Cardiac muscle cell (in vitro differentiated cells and primary cell): Measurements from ENCODE around the gene BAZ2B. TPM values are rescaled to one million over a fixed set of nuclear protein-coding genes. Genes with fewer than 3 reads are reported as not detected.

Experiments
- DNase-seq, 2 donors: peaks; one replicate each; pipeline versions ENCODE4 v3.0.0 to v3.0.0-alpha.2; 2010 to 2017; ENCODE audit warnings: low read depth in 1 of 2, low spot score in 1 of 2
- H3K27ac ChIP-seq: fragments of 200-600 bp; sonication (generic); 2 replicates; pipeline ENCODE4 v1.5.1; 2016
- H3K27me3 ChIP-seq: fragments of 200-600 bp; sonication (generic); 2 replicates; pipeline ENCODE4 v1.6.0; 2016; ENCODE audit warnings: control low read depth
- H3K36me3 ChIP-seq: fragments of 200-600 bp; sonication (generic); 2 replicates; pipeline ENCODE4 v1.5.1; 2016; ENCODE audit warnings: control low read depth
- H3K4me1 ChIP-seq: fragments of 200-600 bp; sonication (generic); 2 replicates; pipeline ENCODE4 v1.8.1; 2017; ENCODE audit warnings: low read depth, mild to moderate bottlenecking, mixed run types
- H3K4me3 ChIP-seq: fragments of 200-600 bp; sonication (generic); 2 replicates; pipeline ENCODE4 v1.5.1; 2016; ENCODE audit warnings: mild to moderate bottlenecking
- H3K9me3 ChIP-seq: fragments of 200-600 bp; sonication (generic); 2 replicates; pipeline ENCODE4 v1.5.1; 2017; ENCODE audit warnings: low read depth, mild to moderate bottlenecking, control low read depth
- polyA plus RNA-seq: library from polyadenylated mRNA; unstranded; fragments of >200 nt; fragmentation: Nextera tagmentation; extraction: Ambion mirVana; gene quantifications from 2 replicates; pipeline ENCODE4 v1.2.1, GENCODE V29; 2016
- total RNA-seq: library from RNA; depleted of rRNA; stranded (reverse); fragments of >200 nt; gene quantifications from 2 replicates; pipeline ENCODE4 v1.2.3, GENCODE V29; 2016
- TF ChIP-seq, protein P1 (sequence below): IDR thresholded peaks from 2 replicates; pipeline ENCODE4 v1.5.1; 2012; ENCODE audit warnings: low read depth, mild to moderate bottlenecking, low read length

The BAZ2B gene
- total and polyA plus RNA-seq, 2 experiments from 2014 or later, result 62.1 to 103 TPM

DNA sequence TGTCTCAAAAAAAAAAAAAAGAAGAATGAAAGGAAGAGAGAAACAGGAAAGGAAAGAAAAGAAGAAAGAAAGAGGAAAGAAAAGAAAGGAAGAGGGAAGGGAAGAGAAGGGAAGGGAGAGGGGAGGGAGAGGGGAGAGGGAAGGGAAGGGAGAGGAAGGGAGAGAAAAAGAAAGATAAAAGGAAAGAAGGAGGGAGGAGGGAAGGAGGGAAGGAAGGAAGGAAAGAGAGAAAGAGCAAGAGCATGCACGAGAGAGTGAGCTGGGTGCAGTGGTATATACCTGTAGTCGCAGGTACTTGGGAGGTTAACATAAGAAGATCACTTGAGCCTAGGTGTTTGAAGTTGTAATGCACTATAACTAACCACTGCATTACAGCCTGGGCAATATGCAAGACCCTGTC is 6.6 kb upstream of the BAZ2B start:
- Histone ChIP-seq H3K27ac (no peak overlapping the region), H3K36me3 (no peaks in the 10 kb centered on the region), H3K4me3 (no peak overlapping the region), H3K27me3 (no peaks in the 10 kb centered on the region), H3K4me1 (peaks cover 8% of the 10 kb centered on the region), H3K9me3 (no peaks in the 10 kb centered on the region)
- DNase-seq, result no peak
- TF ChIP-seq, protein P1, sequence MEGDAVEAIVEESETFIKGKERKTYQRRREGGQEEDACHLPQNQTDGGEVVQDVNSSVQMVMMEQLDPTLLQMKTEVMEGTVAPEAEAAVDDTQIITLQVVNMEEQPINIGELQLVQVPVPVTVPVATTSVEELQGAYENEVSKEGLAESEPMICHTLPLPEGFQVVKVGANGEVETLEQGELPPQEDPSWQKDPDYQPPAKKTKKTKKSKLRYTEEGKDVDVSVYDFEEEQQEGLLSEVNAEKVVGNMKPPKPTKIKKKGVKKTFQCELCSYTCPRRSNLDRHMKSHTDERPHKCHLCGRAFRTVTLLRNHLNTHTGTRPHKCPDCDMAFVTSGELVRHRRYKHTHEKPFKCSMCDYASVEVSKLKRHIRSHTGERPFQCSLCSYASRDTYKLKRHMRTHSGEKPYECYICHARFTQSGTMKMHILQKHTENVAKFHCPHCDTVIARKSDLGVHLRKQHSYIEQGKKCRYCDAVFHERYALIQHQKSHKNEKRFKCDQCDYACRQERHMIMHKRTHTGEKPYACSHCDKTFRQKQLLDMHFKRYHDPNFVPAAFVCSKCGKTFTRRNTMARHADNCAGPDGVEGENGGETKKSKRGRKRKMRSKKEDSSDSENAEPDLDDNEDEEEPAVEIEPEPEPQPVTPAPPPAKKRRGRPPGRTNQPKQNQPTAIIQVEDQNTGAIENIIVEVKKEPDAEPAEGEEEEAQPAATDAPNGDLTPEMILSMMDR, result no peak

DNA sequence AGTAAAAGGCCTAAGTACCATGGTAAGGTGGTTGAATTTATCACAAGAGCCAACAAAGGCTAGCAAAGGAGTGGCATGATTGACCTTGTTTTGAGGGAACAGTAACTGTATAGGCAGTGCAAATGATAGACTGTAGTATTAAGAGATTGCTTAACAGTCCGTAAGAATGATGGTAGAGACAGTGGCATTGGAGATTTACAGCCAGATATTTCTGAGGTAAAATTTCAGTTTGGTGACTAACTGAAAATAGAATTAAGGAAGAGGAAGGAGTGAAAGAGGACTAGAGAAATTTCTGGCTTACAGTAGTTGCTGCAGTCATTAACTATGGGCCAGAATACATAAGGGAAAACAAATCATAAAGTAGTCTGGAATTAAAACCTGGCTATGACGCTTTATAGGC is 4.4 kb upstream of the BAZ2B start:
- Histone ChIP-seq H3K36me3 (no peaks in the 10 kb centered on the region), H3K27ac (peak overlapping the region; percentile 19), H3K9me3 (no peaks in the 10 kb centered on the region), H3K4me1 (peaks cover 8% of the 10 kb centered on the region), H3K4me3 (no peak overlapping the region), H3K27me3 (no peaks in the 10 kb centered on the region)
- no peak for DNase-seq
- TF ChIP-seq, protein P1, result no peak

DNA sequence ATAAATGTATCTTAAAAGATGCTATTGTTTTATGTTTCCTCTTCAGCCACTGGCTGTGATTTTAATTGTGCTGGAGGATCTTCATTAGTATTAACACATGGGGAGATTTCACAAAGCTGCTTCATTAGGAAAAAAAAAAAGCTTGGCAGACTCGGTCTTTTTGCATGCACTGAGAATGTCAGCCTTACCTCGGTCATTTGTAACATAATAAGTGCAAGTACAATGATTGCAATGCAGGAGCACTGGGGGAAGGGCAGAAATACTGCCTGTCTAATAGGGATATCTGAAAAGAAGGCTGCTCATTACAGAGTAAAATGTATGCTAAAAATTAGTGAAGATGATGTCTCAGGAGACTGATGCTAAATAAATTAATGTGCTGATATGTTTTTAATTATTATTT is 1.3 kb upstream of the BAZ2B start:
- Histone ChIP-seq H3K36me3 (no peaks in the 10 kb centered on the region), H3K9me3 (no peaks in the 10 kb centered on the region), H3K4me3 (peak overlapping the region; percentile 74), H3K27ac (peak overlapping the region; percentile 99), H3K27me3 (no peaks in the 10 kb centered on the region), H3K4me1 (peaks cover 8% of the 10 kb centered on the region)
- DNase-seq, result peak; percentile 61 to 70
- TF ChIP-seq, protein P1, result no peak

DNA sequence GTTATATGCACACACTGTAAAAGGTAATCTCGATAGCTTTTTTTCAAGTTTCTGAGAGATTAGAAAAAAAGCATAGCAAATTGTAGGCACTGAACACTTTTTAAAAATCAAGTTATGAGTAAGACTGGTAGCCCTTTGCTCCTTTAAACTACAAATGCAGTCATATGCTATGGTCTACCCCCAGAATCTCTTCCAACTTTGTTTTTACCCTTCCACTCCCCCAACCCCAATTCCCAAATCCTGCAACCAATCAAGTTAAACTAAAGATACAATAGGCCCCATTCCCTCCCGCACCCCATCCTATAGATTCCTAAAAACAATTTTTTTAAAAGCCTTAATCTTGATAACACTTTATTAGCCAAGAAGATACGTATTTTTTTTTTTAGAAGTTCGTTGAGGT is 752 bp upstream of the BAZ2B start:
- Histone ChIP-seq H3K27me3 (no peaks in the 10 kb centered on the region), H3K4me3 (peak overlapping the region; percentile 74), H3K9me3 (no peaks in the 10 kb centered on the region), H3K4me1 (peaks cover 11% of the 10 kb centered on the region), H3K27ac (peak overlapping the region; percentile 99), H3K36me3 (no peaks in the 10 kb centered on the region)
- no peak for DNase-seq
- TF ChIP-seq, protein P1, result no peak

DNA sequence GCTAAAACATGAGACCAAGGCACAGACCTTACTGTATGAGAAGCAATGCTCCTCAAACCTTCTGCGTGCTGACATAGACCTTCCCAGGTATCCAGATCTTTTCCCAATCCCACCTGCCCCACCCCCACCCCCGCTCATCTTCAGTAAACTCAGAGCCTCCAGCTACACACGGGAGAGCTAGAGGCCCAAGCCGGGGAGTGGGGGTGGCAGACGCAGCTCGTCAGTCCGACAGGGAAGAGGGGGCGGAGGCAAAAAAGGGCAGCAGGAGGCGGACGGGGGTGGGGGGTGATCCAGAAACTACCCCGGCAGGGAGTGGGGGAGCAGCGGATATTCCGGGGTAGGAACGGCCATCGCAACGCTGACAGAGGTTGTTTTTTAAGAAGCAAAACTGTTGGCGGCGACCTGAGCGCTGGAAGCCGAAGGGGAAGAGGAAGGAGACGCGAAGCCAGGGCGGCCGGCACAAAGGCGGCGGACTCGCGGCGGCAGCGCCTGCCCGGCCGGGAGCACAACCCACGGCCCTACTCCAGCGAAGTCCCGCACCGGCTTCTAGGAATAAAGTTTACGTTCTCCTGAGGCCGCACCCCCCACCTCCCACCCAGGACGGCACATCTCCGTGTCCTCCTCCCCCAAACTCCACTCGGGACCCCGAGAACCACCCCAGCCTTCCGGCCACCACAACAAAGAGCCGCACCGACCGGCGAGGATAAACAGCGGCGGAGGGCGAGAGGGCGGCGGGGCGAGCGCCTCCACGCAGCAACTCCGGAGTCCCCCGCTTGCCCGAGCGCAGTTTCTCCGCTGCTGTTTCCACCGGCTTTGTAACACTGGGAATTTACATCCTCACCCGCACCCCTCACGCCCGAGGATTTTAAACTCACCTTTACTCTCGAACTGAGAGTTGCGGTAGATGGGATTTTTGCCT is 722 bp downstream of the BAZ2B start:
- peak; percentile 90 to 97 for DNase-seq
- Histone ChIP-seq H3K36me3 (no peaks in the 10 kb centered on the region), H3K9me3 (no peaks in the 10 kb centered on the region), H3K27me3 (no peaks in the 10 kb centered on the region), H3K4me3 (peak overlapping the region; percentile 74), H3K27ac (peak overlapping the region; percentile 99), H3K4me1 (peaks cover 26% of the 10 kb centered on the region)
- TF ChIP-seq, protein P1, result no peak
